H1 (cell line): ENCODE measurements around the gene CENPB. TPM values are rescaled to one million over a fixed set of nuclear protein-coding genes. Genes with fewer than 3 reads are reported as not detected.

Experiments
- CTCF ChIA-PET: fragments of 300-600 bp; sonication (Branson Sonifier 250); formaldehyde crosslinking; loops from one replicate; lab custom pipeline; 2021; ENCODE audit not compliant: partially characterized antibody; lab: Charles Lee
- POLR2A ChIA-PET: fragments of 300-600 bp; sonication (Branson Sonifier 250); formaldehyde crosslinking; loops from one replicate; lab custom pipeline; 2021; ENCODE audit warnings: inconsistent platforms; ENCODE audit not compliant: partially characterized antibody; lab: Charles Lee
- DNase-seq, 2 experiments: peaks; one replicate each; pipeline versions ENCODE4 v3.0.0 to v3.0.0-alpha.2; 2010 to 2022; ENCODE audit warnings: low spot score in 2 of 2, low read depth in 1 of 2, mixed read lengths in 1 of 2
- FAIRE-seq: peaks from 2 replicates; lab custom pipeline; 2011; peaks lifted over from hg19 to GRCh38; lab: Jason Lieb, UNC
- H2AFZ ChIP-seq: 2 replicates; pipeline ENCODE4 v1.8.1; 2012; ENCODE audit warnings: low read length, inconsistent platforms
- H2AK5ac ChIP-seq: 2 replicates; pipeline ENCODE4 v1.6.1; 2013; ENCODE audit warnings: low read depth, low read length
- H2BK120ac ChIP-seq: replicated peaks from 2 replicates; pipeline ENCODE3; 2013; ENCODE audit warnings: low read depth, low read length, inconsistent platforms
- H2BK12ac ChIP-seq: 2 replicates; pipeline ENCODE4 v1.6.1; 2013; ENCODE audit warnings: low read depth, low read length
- H2BK15ac ChIP-seq: 2 replicates; pipeline ENCODE4 v1.6.1; 2013; ENCODE audit warnings: low read length
- H2BK20ac ChIP-seq: 2 replicates; pipeline ENCODE4 v1.6.1; 2013; ENCODE audit warnings: low read length
- H2BK5ac ChIP-seq: 2 replicates; pipeline ENCODE4 v1.6.1; 2013; ENCODE audit warnings: low read depth, low read length
- H3K14ac ChIP-seq: 2 replicates; pipeline ENCODE4 v1.6.1; 2013; ENCODE audit warnings: inconsistent platforms; ENCODE audit not compliant: insufficient read length
- H3K18ac ChIP-seq: 2 replicates; pipeline ENCODE4 v1.6.1; 2013; ENCODE audit warnings: low read length; ENCODE audit errors: extremely low read depth
- H3K23ac ChIP-seq: 2 replicates; pipeline ENCODE4 v1.6.1; 2013; ENCODE audit warnings: inconsistent platforms; ENCODE audit not compliant: insufficient read length
- H3K23me2 ChIP-seq: 2 replicates; pipeline ENCODE4 v1.6.1; 2013; ENCODE audit warnings: low read depth, low read length
- H3K27ac ChIP-seq: 2 replicates; pipeline ENCODE4 v1.6.1; 2011; ENCODE audit warnings: low read depth, low read length, inconsistent platforms
- H3K27me3 ChIP-seq, 4 experiments: replicated peaks in 1 of 4; 1 replicate in 1 of 4; 2 replicates in 3 of 4; pipeline versions ENCODE4 v1.6.1 to v1.8.1; 2011 to 2013; ENCODE audit warnings: low read length in 3 of 4, mild to moderate bottlenecking in 3 of 4, inconsistent platforms in 2 of 4, mixed read lengths in 2 of 4, moderate library complexity in 1 of 4; ENCODE audit not compliant: control insufficient read depth in 3 of 4, insufficient read depth in 3 of 4; ENCODE audit errors: extremely low read depth in 1 of 4
- H3K36me3 ChIP-seq, 4 experiments: 2 replicates each; pipeline versions ENCODE4 v1.6.1 to v1.8.1; 2011 to 2013; ENCODE audit warnings: mild to moderate bottlenecking in 4 of 4, low read length in 3 of 4, moderate library complexity in 2 of 4, control low read depth in 1 of 4, inconsistent platforms in 1 of 4; ENCODE audit not compliant: insufficient read depth in 4 of 4, control insufficient read depth in 2 of 4
- H3K4ac ChIP-seq: replicated peaks from 2 replicates; pipeline ENCODE3; 2013; ENCODE audit warnings: low read length, low read depth, mixed read lengths, inconsistent platforms; ENCODE audit not compliant: insufficient read length
- H3K4me1 ChIP-seq, 4 experiments: replicated peaks in 1 of 4; 1 replicate in 1 of 4; 2 replicates in 3 of 4; pipeline versions ENCODE4 v1.6.1 to v1.8.1; 2011 to 2013; ENCODE audit warnings: low read length in 3 of 4, inconsistent platforms in 2 of 4, mixed read lengths in 1 of 4; ENCODE audit not compliant: insufficient read depth in 4 of 4, control insufficient read depth in 3 of 4
- H3K4me2 ChIP-seq, 2 experiments: 2 replicates each; pipeline versions ENCODE4 v1.6.1 to v1.8.1; 2011 to 2013; ENCODE audit warnings: low read depth in 2 of 2, low read length in 2 of 2, control low read depth in 1 of 2, inconsistent platforms in 1 of 2, mild to moderate bottlenecking in 1 of 2; ENCODE audit not compliant: insufficient read depth in 1 of 2
- H3K4me3 ChIP-seq, 4 experiments: fragments of 200-600, 300-600 bp in 1 of 4; sonication (generic), shearing (Covaris generic), sonication (Bioruptor Twin) in 1 of 4; 2 replicates each; pipeline versions ENCODE4 v1.5.1 to v1.8.1; 2011 to 2016; ENCODE audit warnings: low read length in 4 of 4, low read depth in 3 of 4, control low read depth in 2 of 4, inconsistent platforms in 2 of 4, mild to moderate bottlenecking in 2 of 4, mixed read lengths in 1 of 4, moderate library complexity in 1 of 4; ENCODE audit not compliant: insufficient read depth in 2 of 4; ENCODE audit errors: extremely low read depth in 1 of 4
- H3K56ac ChIP-seq: replicated peaks from 2 replicates; pipeline ENCODE3; 2013; ENCODE audit warnings: low read depth, mild to moderate bottlenecking, mixed read lengths, low read length, inconsistent platforms; ENCODE audit not compliant: insufficient read length
- H3K79me1 ChIP-seq: 2 replicates; pipeline ENCODE4 v1.6.1; 2013; ENCODE audit warnings: low read depth, low read length, control low read depth
- H3K79me2 ChIP-seq, 2 experiments: 2 replicates each; pipeline versions ENCODE4 v1.6.1 to v1.8.1; 2012 to 2013; ENCODE audit warnings: low read length in 2 of 2, mild to moderate bottlenecking in 2 of 2, inconsistent platforms in 1 of 2; ENCODE audit not compliant: insufficient read depth in 2 of 2, control insufficient read depth in 1 of 2
- H3K9ac ChIP-seq, 4 experiments: replicated peaks in 1 of 4; 1 replicate in 1 of 4; 2 replicates in 3 of 4; pipeline versions ENCODE4 v1.6.1 to v1.8.1; 2011 to 2013; ENCODE audit warnings: low read depth in 3 of 4, low read length in 3 of 4, control low read depth in 2 of 4, mild to moderate bottlenecking in 2 of 4, moderate library complexity in 2 of 4, inconsistent platforms in 1 of 4; ENCODE audit errors: extremely low read depth in 1 of 4
- H3K9me3 ChIP-seq, 2 experiments: 2 replicates each; pipeline versions ENCODE4 v1.6.1 to v1.8.1; 2012 to 2013; ENCODE audit warnings: mild to moderate bottlenecking in 2 of 2, moderate library complexity in 2 of 2, control low read depth in 1 of 2, inconsistent platforms in 1 of 2, low read depth in 1 of 2, low read length in 1 of 2, mixed read lengths in 1 of 2; ENCODE audit not compliant: insufficient read depth in 2 of 2
- H4K20me1 ChIP-seq, 2 experiments: replicated peaks in 1 of 2; 2 replicates each; pipeline versions ENCODE3 to v1.8.1; 2011 to 2013; ENCODE audit warnings: inconsistent platforms in 2 of 2, low read length in 2 of 2, mild to moderate bottlenecking in 1 of 2; ENCODE audit not compliant: insufficient read depth in 2 of 2, control insufficient read depth in 1 of 2
- H4K5ac ChIP-seq: 2 replicates; pipeline ENCODE4 v1.6.1; 2013; ENCODE audit warnings: low read length, low read depth, mixed read lengths, inconsistent platforms; ENCODE audit not compliant: insufficient read length
- H4K8ac ChIP-seq: 2 replicates; pipeline ENCODE4 v1.8.0; 2013; ENCODE audit warnings: mild to moderate bottlenecking, moderate library complexity, low read length, inconsistent platforms; ENCODE audit not compliant: insufficient read depth; ENCODE audit errors: extremely low read depth
- H4K91ac ChIP-seq: replicated peaks from 2 replicates; pipeline ENCODE3; 2013; ENCODE audit warnings: low read length, mixed read lengths, inconsistent platforms; ENCODE audit not compliant: insufficient read length
- CHD1 ChIP-seq: IDR thresholded peaks from 2 replicates; pipeline ENCODE4 v1.6.1; 2012; ENCODE audit warnings: low read depth, low read length, improper control_type of control experiment
- CREB1 ChIP-seq: IDR thresholded peaks from 2 replicates; pipeline ENCODE4 v1.6.1; 2012; ENCODE audit warnings: inconsistent platforms
- EZH2 ChIP-seq: fragments of 200-600 bp; sonication (generic); IDR thresholded peaks from 2 replicates; pipeline ENCODE4 v1.7.1; 2012; ENCODE audit warnings: low read depth, mild to moderate bottlenecking, moderate library complexity, low read length, inconsistent platforms; ENCODE audit not compliant: severe bottlenecking
- RFX5 ChIP-seq: IDR thresholded peaks from 2 replicates; pipeline ENCODE4 v1.6.1; 2011; ENCODE audit warnings: low read depth, low read length, improper control_type of control experiment, borderline replicate concordance
- RXRA ChIP-seq: IDR thresholded peaks from 2 replicates; pipeline ENCODE4 v1.6.1; 2011; ENCODE audit warnings: low read depth, mild to moderate bottlenecking, low read length, moderate library complexity; ENCODE audit not compliant: insufficient read depth
- SIX5 ChIP-seq: IDR thresholded peaks from 2 replicates; pipeline ENCODE4 v1.6.1; 2011; ENCODE audit warnings: mild to moderate bottlenecking, low read depth, low read length
- SP1 ChIP-seq: IDR thresholded peaks from 2 replicates; pipeline ENCODE4 v1.6.1; 2011; ENCODE audit warnings: low read depth, low read length
- TCF12 ChIP-seq: IDR thresholded peaks from 2 replicates; pipeline ENCODE4 v1.6.1; 2011; ENCODE audit warnings: low read depth, mild to moderate bottlenecking, low read length
- TEAD4 ChIP-seq: IDR thresholded peaks from 2 replicates; pipeline ENCODE4 v1.6.1; 2012; ENCODE audit warnings: low read depth, low read length, inconsistent platforms, mixed read lengths
- YY1 ChIP-seq: IDR thresholded peaks from 2 replicates; pipeline ENCODE4 v1.6.1; 2011; ENCODE audit warnings: low read depth, mild to moderate bottlenecking, low read length
- WGBS, 2 experiments: shearing (Covaris generic) in 1 of 2; methylation state at CpG; one replicate each; pipeline versions ENCODE4 v1.1.6 to v1.1.7; 2013 to 2015; ENCODE audit warnings: low lambda C conversion rate in 2 of 2, mixed read lengths in 2 of 2, inconsistent platforms in 1 of 2, low coverage in 1 of 2, missing lambda C conversion rate in 1 of 2; ENCODE audit not compliant: insufficient replicate concordance in 2 of 2, insufficient coverage in 1 of 2, insufficient read length in 1 of 2; ENCODE audit errors: extremely low coverage in 1 of 2, missing lambda C conversion rate in 1 of 2; 5-methylcytosine and 5-hydroxymethylcytosine counted together
- polyA plus RNA-seq, 7 experiments: library from polyadenylated mRNA; depleted of rRNA in 3 of 7; stranded (reverse) in 5 of 7; unstranded in 2 of 7; fragments of >200 nt in 5 of 7; fragments of 200-250 nt in 2 of 7; gene quantifications; 1 replicate in 5 of 7; 2 replicates in 1 of 7; 4 replicates in 1 of 7; pipeline versions ENCODE4 v1.2.1 to v1.2.3, GENCODE V29; 2011 to 2013; ENCODE audit warnings: missing spikeins in 2 of 7, mixed read lengths in 2 of 7
- total RNA-seq: library from RNA; stranded (reverse); fragmentation: NEBNext Ultra II Directional; extraction: Animal tissue kit (Norgen Biotek cat#: 25700); gene quantifications from 2 replicates; pipeline ENCODE4 v1.2.1, GENCODE V29; 2021
- TF ChIP-seq, protein P1 (sequence below): IDR thresholded peaks from 2 replicates; pipeline ENCODE4 v1.6.1; 2011; ENCODE audit warnings: low read length, improper control_type of control experiment

CENPB gene
- total and polyA plus RNA-seq, 2 of the 8 experiments (the other 6 are each of a cell fraction or from before 2014, with no cell fraction given) = 17.7 to 51.6 TPM

DNA sequence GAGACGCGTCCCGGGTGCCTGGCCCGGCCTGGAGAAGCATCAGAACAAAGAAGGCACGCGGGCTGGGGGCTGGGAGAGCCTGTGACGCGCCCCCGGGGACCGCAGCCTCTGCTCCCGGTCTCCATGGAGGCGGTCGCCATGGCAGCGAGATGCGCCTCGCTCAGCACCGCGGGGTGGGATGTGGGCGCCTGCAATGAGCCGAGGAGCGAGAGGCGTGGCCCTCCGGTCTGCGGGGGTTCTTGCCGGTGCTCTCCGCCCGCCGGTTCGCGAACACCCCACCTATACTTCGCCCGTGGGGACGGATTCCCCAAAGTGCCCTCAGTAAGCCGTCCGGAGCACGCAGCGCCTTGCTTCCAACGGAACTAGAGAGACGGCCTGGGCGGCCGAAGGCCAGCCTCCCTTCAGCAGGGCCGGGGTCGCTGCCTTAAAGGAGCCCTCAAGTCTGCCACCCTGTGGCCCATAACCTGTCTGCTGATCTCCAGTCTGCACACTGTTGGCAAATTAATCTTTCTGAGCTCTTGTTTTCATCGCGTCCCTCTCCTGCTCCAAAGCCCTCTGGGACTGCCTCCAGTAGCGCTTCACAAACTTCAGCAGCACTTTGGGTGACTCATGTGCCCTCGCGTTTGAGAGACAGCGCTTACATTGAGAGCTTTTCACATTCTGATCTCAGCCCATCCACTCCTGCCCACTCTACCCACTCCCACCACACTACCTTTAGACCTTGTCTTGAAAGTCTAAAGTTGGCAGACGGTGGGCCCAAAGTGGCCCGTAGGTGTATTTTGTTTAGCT is 18.0 kb downstream of the CENPB start:
- no peak overlapping the region for H4K91ac ChIP-seq
- peak overlapping the region; percentile 79 to 99 for H3K4me2 ChIP-seq
- H3K4ac ChIP-seq = no peak overlapping the region
- peaks cover 3 to 15% (median 6%) of the 10 kb centered on the region in 4 experiments; a peak in 6 of 7 replicates for H3K4me1 ChIP-seq
- H3K14ac ChIP-seq = no peak overlapping the region
- H3K79me2 ChIP-seq = peaks cover 0 to 25% of the 10 kb centered on the region in 2 experiments; a peak in 1 of 4 replicates
- DNase-seq (peak in 1 of 2 experiments; percentile 94), FAIRE-seq (no peak)
- H2AK5ac ChIP-seq = no peak overlapping the region
- no peak overlapping the region for H3K23ac ChIP-seq
- no peak overlapping the region for H2BK12ac ChIP-seq
- ChIA-PET CTCF (interaction anchor here (0.7 to 14.2 kb wide), 27 partner anchors 8 to 338 kb away, joined by 3 to 277 read pairs (median 4); partner anchors contain the start of genes CENPB and SPEF1), POLR2A (interaction anchor here (0.6 to 3.2 kb wide), 11 partner anchors 10 to 122 kb away, joined by 3 to 42 read pairs (median 8); partner anchors contain the start of gene MAVS)
- peaks cover 12% of the 10 kb centered on the region; the same call in 1 of the 2 replicates for H3K23me2 ChIP-seq
- H4K8ac ChIP-seq = peak overlapping the region; percentile 94; the same call in 1 of the 2 replicates
- H4K5ac ChIP-seq = peak overlapping the region; percentile 50
- WGBS, 2 experiments = 5% methylated on average over 43 of the region's 51 CpGs; no CpG with 5 or more reads in 1 of the 2 experiments
- peak overlapping the region; percentile 80; the same call in 1 of the 2 replicates for H2AFZ ChIP-seq
- no peak overlapping the region for H2BK5ac ChIP-seq
- peak overlapping the region in 3 of 4 experiments; percentile 74 to 78 (median 75); a peak in 5 of 7 replicates for H3K9ac ChIP-seq
- no peak overlapping the region for H2BK20ac ChIP-seq
- H2BK15ac ChIP-seq = no peak overlapping the region
- peaks cover 14% of the 10 kb centered on the region for H3K79me1 ChIP-seq
- no peak overlapping the region for H3K56ac ChIP-seq
- H3K9me3 ChIP-seq = no peaks in the 10 kb centered on the region
- H4K20me1 ChIP-seq = peaks cover 0 to 7% of the 10 kb centered on the region in 2 experiments
- H3K18ac ChIP-seq = no peak overlapping the region
- no peaks in the 10 kb centered on the region for H3K36me3 ChIP-seq
- H3K27me3 ChIP-seq = no peaks in the 10 kb centered on the region
- H3K27ac ChIP-seq = peak overlapping the region; percentile 66; the same call in 1 of the 2 replicates
- H3K4me3 ChIP-seq = peak overlapping the region; percentile 55 to 94 (median 88)
- H2BK120ac ChIP-seq = no peak overlapping the region
- TF ChIP-seq EZH2 = no peak
- no peak for TF ChIP-seq SP1
- TF ChIP-seq YY1 = no peak
- no peak for TF ChIP-seq RXRA
- no peak for TF ChIP-seq SIX5
- no peak for TF ChIP-seq TEAD4
- no peak for TF ChIP-seq CHD1
- peak; percentile 64 for TF ChIP-seq CREB1
- no peak for TF ChIP-seq RFX5
- TF ChIP-seq TCF12 = no peak
- TF ChIP-seq, protein P1, sequence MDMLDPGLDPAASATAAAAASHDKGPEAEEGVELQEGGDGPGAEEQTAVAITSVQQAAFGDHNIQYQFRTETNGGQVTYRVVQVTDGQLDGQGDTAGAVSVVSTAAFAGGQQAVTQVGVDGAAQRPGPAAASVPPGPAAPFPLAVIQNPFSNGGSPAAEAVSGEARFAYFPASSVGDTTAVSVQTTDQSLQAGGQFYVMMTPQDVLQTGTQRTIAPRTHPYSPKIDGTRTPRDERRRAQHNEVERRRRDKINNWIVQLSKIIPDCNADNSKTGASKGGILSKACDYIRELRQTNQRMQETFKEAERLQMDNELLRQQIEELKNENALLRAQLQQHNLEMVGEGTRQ = no peak
